Astrocyte of the spinal cord (primary cell): Measurements from ENCODE around the gene SOX6.

ENCODE experiments used
- DNase-seq: peaks from one replicate; pipeline ENCODE4 v3.0.0; 2011; ENCODE audit warnings: low read depth, low spot score
- H3K4me3 ChIP-seq: 2 replicates; pipeline ENCODE4 v1.5.1; 2011; ENCODE audit warnings: low read depth, mild to moderate bottlenecking, low read length, moderate library complexity
- in situ Hi-C: cut with HindIII; loops from 2 replicates; pipeline ENCODE4 v1.10.0; 2017; ENCODE audit warnings: low sequenced_read_pairs
- TF ChIP-seq, protein P1 (sequence below): IDR thresholded peaks from 2 replicates; pipeline ENCODE4 v1.5.1; 2012; ENCODE audit warnings: low read depth, mild to moderate bottlenecking, low read length, inconsistent platforms

The SOX6 gene

DNA sequence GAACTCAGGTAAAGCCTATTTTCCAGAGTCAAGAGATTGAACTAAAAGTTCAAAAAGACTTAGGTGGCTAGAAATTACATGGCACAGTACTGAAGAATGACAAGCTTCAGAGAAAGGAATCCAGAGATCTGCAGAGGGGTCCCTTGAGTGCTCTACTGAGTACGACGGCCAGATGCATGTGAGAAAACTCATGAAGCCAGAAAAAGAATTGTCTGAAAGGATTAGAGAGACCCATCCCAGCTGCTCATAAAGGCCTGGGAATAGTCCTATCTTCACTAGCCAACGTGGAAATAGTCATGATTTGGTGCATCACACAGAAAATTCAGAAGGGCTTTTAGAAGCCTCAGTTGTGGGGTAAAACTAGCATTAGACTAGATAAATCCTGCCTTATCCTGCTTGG is 91.3 kb downstream of the SOX6 start:
- no peak for DNase-seq
- TF ChIP-seq, protein P1, sequence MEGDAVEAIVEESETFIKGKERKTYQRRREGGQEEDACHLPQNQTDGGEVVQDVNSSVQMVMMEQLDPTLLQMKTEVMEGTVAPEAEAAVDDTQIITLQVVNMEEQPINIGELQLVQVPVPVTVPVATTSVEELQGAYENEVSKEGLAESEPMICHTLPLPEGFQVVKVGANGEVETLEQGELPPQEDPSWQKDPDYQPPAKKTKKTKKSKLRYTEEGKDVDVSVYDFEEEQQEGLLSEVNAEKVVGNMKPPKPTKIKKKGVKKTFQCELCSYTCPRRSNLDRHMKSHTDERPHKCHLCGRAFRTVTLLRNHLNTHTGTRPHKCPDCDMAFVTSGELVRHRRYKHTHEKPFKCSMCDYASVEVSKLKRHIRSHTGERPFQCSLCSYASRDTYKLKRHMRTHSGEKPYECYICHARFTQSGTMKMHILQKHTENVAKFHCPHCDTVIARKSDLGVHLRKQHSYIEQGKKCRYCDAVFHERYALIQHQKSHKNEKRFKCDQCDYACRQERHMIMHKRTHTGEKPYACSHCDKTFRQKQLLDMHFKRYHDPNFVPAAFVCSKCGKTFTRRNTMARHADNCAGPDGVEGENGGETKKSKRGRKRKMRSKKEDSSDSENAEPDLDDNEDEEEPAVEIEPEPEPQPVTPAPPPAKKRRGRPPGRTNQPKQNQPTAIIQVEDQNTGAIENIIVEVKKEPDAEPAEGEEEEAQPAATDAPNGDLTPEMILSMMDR, result no peak
- H3K4me3 ChIP-seq, result no peak overlapping the region
- in situ Hi-C loops, result no loop called here

- TF ChIP-seq, protein P1, result no peak
- H3K4me3 ChIP-seq, result no peak overlapping the region
- no peak for DNase-seq
- in situ Hi-C loops, result no loop called here
Observed at GRCh38 chr11:16262645-16262955, 93.7 kb downstream of the SOX6 start.

DNA sequence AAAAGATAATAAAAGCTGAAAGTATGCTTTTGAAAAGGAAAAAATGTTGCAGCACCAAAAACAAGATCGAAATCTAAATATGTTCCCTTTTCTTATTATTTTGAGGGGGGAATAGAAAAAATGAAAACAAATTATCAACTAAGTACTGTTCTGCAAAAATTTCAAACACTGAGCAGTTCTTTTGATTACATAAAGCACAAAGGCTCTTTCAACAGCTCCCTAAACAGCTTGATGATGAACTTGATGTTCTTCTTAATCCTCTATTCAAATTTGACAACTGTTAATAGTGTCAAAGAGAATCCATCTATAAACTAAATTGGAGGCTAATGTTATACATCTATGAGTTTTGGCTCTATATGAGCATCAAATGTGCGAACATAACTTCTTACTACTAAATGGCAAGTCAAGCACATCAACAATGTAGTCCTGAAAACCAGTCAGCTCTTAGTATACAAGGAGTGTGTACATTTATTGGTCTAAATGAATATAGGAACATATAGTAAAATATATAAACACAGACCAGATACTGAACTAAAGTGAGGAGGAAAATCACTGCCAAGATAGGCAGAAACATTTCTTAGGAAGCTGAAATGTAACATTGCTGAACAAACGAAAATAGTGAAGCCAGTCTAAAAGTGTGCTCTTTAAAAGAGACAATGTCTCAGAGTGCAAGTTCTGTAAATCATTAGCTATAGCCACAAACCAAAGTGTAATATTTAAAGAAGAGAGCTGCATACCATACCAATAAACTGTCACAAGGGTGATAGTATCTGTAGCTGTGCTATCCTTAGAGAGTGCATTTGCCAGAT is 94.3 kb downstream of the SOX6 start:
- no peak for DNase-seq
- TF ChIP-seq, protein P1, result no peak
- no peak overlapping the region for H3K4me3 ChIP-seq
- in situ Hi-C loops, result no loop called here

- in situ Hi-C loops, result no loop called here
- DNase-seq, result peak; percentile 7
- no peak overlapping the region for H3K4me3 ChIP-seq
- TF ChIP-seq, protein P1, result peak; percentile 28
Observed at GRCh38 chr11:16252373-16252772, 104.0 kb downstream of the SOX6 start.

- no peak for DNase-seq
- in situ Hi-C loops, result no loop called here
- H3K4me3 ChIP-seq, result no peak overlapping the region
- TF ChIP-seq, protein P1, result no peak
Observed at GRCh38 chr11:16248248-16248647, 108.1 kb downstream of the SOX6 start.

DNA sequence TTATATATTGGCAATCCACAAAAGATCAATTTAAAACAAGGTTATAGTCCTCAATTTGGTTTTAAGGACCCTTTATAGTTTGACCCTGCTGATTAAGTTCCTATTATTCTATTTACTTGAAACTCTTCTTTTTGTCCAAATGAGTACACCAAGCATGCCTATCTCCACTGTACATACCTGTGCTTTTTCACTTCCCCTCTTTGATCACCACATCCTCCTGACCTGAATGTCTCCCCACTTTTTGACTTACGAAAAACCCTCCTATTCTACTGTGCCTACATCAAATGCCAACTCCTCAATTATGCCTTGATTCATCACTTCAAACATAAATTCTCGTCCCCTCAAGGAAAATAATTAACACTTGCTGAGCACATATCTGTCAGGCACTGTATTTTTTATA is 113.5 kb downstream of the SOX6 start:
- no peak overlapping the region for H3K4me3 ChIP-seq
- DNase-seq, result no peak
- in situ Hi-C loops, result no loop called here
- TF ChIP-seq, protein P1, result no peak
